ENCODE results near the gene HSPG2. TPM values are rescaled to one million over a fixed set of nuclear protein-coding genes. Genes with fewer than 3 reads are reported as not detected.

HSPG2 gene
- total and polyA plus RNA-seq, 5 experiments from 2014 or later: 0.46 to 7.2 (median 3.6) TPM; not detected in 1

DNA sequence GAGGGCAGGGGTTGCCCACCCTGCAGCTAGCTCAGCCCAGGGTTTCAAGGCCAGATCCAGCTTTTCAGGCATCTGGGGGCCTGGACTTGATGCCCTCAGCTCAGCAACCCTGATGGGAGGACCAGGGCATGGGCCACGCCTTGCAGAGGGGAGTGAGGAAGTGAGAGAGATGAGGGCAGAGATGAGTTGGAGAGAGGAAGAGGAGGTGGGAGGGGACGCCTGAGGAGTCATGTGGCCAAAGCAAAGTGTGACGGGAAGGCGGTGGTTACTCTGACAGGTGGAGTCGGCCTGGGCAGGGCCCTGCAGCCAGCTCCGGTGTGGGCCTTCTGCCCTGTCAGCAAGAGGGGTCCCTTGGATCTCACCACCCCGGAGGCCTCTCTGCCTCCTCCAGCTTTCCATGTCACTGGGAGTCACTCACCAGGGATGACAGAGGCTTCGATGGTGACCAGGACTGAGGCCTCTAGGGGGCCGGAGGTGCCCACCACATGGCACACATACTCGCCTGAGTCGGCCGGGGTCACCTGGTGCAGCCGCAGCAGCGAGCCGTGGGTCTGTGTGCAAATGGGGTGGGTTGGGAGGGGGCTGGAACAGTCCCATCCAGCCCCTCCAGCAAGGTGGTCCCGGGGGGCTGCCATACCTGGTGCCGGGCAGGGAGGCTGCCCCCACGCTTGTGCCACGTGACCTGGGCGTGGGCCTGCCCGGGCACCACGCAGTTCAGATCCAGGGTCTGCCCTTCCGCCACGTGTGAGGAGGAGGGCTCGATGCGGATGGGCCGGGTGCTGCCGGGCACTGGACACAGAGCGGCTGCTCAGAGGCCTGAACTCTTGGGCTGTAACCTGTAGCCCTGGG is 84.6 kb downstream of the HSPG2 start:
- no peak for DNase-seq
- Mint-ChIP-seq H3K27ac (no peak overlapping the region), H3K36me3 (no peaks in the 10 kb centered on the region), H3K9me3 (no peaks in the 10 kb centered on the region), H3K4me1 (peaks cover 0 to 3% (median 2%) of the 10 kb centered on the region in 4 donors), H3K27me3 (no peaks in the 10 kb centered on the region), H3K4me3 (no peak overlapping the region)
- POLR2A ChIA-PET: no interaction called here
- no peak for ATAC-seq

DNA sequence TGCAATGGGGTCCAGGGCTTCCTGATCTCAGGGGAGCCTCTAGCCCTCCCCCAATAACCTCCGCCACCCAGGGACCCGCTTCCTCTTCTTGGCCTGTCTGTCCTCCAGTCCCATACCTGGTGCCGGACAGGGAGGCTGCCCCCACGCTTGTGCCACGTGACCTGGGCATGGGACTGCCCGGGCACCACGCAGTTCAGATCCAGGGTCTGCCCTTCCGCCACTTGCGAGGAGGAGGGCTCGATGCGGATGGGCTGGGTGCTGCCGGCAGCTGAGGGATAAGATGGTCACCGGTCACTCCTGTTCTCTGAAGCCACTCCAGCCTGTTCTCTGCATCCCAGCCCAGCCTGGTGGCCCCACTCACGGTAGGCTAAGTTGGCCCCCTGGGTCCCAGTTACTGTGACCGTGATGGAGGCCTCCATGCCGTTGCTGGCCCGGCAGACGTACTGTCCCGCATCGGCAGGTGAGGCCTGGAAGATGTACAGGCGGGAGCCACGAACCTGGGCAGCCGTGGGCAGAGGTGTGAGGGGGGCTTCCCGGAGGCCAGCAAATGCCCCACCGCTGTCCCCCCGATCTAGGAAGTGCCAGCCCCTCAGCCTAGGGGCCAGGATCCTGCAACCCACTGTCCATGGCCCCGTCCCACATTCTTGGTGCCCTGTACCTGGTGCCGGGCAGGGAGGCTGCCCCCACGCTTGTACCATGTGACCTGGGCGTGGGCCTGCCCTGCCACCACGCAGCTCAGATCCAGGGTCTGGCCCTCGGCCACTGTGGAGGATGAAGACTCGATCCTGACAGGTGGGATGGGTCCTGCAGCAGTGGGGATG is 85.5 kb downstream of the HSPG2 start:
- ATAC-seq: no peak
- no peak overlapping the region for H3K4me3 Mint-ChIP-seq

DNA sequence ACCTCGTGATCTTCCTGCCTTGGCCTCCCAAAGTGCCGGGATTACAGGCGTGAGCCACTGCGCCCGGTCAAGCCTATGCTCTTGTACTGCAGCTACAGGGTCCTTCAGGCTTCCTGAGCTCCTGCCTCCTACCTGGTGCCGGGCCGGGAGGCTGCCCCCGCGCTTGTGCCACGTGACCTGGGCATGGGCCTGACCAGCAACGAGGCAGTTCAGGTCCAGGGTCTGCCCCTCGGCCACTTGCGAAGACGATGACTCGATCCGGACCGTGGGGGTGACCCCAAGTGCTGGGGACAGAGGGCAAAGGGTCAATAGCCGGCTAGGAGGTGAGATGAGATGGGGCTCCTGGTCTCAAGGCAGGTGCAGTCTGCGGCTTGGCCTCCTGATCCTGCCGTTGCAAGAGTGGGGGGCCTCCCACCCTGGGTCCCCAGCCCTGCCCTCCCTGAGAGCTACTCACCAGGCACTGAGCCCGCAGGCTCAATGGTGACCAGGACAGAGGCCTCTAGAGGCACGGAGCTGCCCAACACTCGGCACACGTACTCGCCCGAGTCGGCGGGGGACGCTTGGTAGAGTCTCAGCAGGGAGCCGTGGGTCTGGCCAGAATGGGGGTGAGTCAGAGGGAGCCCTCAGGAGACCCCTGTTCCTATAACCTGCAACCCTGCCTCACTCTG is 87.1 kb downstream of the HSPG2 start:
- Mint-ChIP-seq H3K27me3 (no peaks in the 10 kb centered on the region), H3K4me3 (no peak overlapping the region), H3K4me1 (peaks cover 0 to 2% (median under 1%) of the 10 kb centered on the region in 4 donors), H3K9me3 (no peaks in the 10 kb centered on the region), H3K36me3 (no peaks in the 10 kb centered on the region), H3K27ac (no peak overlapping the region)
- DNase-seq (no peak), ATAC-seq (no peak)
- POLR2A ChIA-PET: interaction anchor here (0.7 kb wide), 1 partner anchor 72 kb away, joined by 3 read pairs; no protein-coding TSS in a partner anchor

More for the DNA sequence above, 85.5 kb downstream of the HSPG2 start:
- DNase-seq: no peak
- POLR2A ChIA-PET: interaction anchor here (0.6 kb wide), 1 partner anchor 136 kb away, joined by 3 read pairs; no protein-coding TSS in a partner anchor
- Mint-ChIP-seq H3K36me3 (no peaks in the 10 kb centered on the region), H3K27me3 (no peaks in the 10 kb centered on the region), H3K27ac (no peak overlapping the region), H3K9me3 (no peaks in the 10 kb centered on the region), H3K4me1 (peaks cover 0 to 2% (median under 1%) of the 10 kb centered on the region in 4 donors)

DNA sequence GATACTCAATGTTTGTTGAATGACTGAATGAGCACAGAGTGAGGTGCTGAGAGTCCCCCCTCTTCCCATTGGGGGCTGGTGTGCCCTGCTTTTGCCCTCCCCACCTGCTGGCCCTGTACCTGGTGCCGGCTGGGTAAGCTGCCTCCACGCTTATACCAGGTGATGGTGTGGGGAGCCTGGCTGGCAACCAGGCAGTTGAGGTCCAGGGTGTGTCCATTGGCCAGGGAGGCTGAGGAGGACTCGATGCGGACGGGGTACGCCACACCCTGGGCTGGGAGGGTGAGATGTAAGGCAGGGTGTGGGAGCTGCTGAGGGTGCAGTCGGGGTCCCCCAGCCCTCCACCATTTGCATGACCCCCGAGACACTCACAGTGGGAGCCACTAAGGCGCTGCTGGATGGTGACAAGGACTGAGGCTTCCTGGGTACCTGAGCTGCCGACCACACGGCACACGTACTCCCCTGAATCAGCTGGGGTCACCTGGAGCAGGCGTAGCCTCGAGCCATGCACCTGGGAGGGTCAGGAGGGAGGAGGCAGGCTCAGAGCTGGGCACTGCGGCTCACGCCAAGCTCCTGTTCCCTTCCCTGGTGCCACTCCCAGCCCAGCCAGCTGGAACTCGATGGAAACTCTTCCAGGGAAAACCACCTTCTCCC is 88.5 kb downstream of the HSPG2 start:
- Mint-ChIP-seq H3K4me3 (no peak overlapping the region), H3K27me3 (no peaks in the 10 kb centered on the region), H3K36me3 (no peaks in the 10 kb centered on the region), H3K27ac (no peak overlapping the region), H3K4me1 (peaks cover 0 to 2% (median under 1%) of the 10 kb centered on the region in 4 donors), H3K9me3 (no peaks in the 10 kb centered on the region)
- ATAC-seq: no peak
- no peak for DNase-seq
- POLR2A ChIA-PET: no interaction called here

DNA sequence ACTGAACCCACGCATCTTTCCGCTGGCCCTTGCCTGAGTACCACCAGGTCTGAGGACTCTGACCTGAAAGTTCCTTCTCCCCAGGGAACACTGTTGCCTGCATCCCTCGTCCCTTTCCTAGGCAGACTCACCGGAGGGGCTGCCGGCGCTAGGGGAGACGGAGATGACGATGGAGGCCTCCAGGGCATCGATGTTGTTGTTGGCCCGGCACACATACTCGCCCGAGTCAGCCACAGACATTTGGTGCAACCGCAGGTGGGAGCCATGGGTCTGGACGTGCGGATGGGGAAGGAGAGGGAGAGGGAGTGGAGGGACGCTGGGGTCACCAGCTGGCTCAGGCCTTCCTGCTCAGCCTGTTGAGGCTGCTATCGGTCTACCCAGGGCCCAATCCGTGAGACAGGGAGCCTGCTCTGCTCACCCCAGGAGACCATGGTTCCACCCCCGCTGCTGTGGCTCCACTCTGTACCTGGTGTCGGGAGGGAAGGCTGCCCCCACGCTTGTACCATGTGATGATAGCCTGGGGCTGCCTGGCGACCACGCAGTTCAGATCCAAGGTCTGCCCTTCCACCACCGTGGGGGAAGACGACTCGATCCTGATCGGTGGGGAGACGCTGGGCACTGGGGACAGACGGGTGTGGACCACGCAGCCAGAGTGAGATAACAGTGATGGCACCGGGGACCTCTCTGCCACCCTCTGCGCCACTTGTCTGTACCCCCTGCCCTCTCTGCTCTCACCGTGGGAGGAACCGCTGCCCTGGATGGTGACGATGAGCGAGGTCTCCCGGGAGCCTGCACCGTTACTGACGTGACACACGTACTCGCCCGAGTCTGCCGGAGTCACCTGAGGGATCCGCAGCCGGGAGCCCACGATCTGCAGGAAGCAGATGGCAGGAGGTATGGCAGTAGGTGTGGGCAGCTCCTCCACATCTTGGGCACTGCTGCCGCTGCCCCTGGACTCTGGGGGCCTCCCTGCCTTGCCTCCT is 89.6 kb downstream of the HSPG2 start:
- DNase-seq (no peak), ATAC-seq (no peak)
- Mint-ChIP-seq H3K27me3 (no peaks in the 10 kb centered on the region), H3K4me3 (no peak overlapping the region), H3K36me3 (no peaks in the 10 kb centered on the region), H3K4me1 (peaks cover 0 to 2% (median under 1%) of the 10 kb centered on the region in 4 donors), H3K27ac (no peak overlapping the region), H3K9me3 (no peaks in the 10 kb centered on the region)
- POLR2A ChIA-PET: no interaction called here

DNA sequence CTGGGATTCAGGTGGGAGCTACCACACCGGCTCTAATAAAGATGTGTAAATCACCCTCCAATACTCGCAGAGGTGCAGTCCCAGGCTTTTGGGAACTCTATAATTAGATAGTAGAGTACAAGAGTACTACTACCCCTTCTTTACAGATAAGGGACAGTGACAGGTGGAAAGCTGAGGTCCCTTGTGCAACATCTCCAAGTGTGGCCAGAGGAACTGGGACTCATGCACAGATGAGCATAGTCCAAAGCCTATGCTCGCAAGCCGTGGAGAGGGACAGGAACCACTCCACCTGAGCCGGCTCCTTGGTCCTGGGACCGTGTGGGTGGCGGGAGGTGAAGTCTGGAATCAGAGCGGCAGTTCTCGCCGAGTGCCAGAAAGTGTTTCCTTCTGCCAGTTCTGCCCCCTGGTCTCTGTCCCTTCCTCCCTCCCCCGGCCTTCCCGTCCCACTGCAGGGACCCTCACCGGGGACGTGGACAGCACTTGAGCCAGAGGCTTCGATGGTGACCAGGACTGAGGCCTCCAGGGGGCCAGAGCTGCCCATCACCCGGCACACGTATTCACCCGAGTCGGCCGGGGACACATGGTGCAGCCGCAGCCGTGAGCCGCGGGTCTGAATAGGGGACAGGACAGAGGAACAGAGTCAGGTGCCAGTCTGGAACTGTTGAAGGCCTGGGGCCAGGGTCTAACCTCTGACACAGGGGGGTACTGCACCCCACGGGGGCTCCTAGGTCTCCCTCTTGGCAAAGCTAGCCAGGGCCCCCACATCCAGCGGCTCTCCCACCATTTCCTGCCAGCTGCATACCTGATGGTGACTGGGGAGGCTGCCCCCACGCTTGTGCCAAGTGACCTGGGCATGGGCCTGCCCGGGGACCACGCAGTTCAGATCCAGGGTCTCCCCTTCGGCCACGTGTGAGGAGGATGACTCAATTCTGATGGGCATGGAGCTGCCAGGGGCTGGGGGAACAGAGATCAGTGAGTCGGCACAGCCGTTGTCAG is 91.2 kb downstream of the HSPG2 start:
- no peaks in the 10 kb centered on the region for H3K36me3 Mint-ChIP-seq
- ATAC-seq (no peak), DNase-seq (no peak)
- POLR2A ChIA-PET: no interaction called here
- H3K27ac Mint-ChIP-seq: no peak overlapping the region
- no peaks in the 10 kb centered on the region for H3K4me1 Mint-ChIP-seq
- H3K9me3 Mint-ChIP-seq: no peaks in the 10 kb centered on the region
- no peaks in the 10 kb centered on the region for H3K27me3 Mint-ChIP-seq
- no peak overlapping the region for H3K4me3 Mint-ChIP-seq

DNA sequence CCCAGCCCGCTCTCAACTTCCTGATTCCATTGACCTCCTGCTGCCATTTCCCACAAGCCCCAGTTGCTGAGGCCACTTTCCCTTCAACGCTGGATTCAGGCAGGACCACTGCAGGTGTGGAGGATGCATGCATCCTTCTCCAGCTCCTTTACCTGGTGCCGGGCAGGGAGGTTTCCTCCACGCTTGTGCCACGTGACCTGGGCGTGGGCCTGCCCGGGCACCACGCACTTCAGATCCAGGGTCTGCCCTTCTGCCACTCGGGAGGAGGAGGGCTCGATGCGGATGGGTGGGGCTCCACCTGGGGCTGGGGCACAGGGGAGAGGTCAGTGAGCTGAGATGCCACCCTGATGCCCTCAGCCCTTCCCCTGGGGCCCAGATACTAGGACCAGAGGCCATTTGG is 93.1 kb downstream of the HSPG2 start:
- H3K4me3 Mint-ChIP-seq: no peak overlapping the region
- no peak for DNase-seq
- POLR2A ChIA-PET: no interaction called here
- H3K4me1 Mint-ChIP-seq: no peaks in the 10 kb centered on the region
- H3K9me3 Mint-ChIP-seq: no peaks in the 10 kb centered on the region
- no peak for ATAC-seq
- H3K27ac Mint-ChIP-seq: peak overlapping the region in 1 of 10 donors; percentile 40
- H3K36me3 Mint-ChIP-seq: no peaks in the 10 kb centered on the region
- H3K27me3 Mint-ChIP-seq: no peaks in the 10 kb centered on the region

DNA sequence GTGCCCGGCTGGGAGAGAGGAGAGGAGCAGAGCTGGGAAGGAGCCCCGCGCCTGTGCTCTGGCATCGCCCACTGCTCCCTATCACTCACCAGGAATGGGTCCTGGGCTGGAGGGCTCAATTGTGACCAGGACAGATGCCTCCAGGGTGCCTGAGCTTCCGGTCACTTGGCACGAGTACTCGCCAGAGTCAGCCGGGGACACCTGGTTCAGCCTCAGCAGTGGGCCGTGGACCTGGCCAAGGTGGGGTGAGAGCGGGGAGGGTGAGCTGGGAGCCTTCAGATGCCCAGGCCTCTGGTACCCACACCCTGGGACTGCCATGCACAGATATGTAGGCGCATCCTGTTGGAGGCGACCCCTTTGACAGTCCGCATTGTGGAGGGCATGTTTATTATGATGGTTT is 93.9 kb downstream of the HSPG2 start:
- POLR2A ChIA-PET: no interaction called here
- H3K27me3 Mint-ChIP-seq: no peaks in the 10 kb centered on the region
- no peak for DNase-seq
- ATAC-seq: no peak
- H3K4me3 Mint-ChIP-seq: no peak overlapping the region
- H3K4me1 Mint-ChIP-seq: no peaks in the 10 kb centered on the region
- no peaks in the 10 kb centered on the region for H3K36me3 Mint-ChIP-seq
- no peaks in the 10 kb centered on the region for H3K9me3 Mint-ChIP-seq
- H3K27ac Mint-ChIP-seq: peak overlapping the region in 1 of 10 donors; percentile 27

DNA sequence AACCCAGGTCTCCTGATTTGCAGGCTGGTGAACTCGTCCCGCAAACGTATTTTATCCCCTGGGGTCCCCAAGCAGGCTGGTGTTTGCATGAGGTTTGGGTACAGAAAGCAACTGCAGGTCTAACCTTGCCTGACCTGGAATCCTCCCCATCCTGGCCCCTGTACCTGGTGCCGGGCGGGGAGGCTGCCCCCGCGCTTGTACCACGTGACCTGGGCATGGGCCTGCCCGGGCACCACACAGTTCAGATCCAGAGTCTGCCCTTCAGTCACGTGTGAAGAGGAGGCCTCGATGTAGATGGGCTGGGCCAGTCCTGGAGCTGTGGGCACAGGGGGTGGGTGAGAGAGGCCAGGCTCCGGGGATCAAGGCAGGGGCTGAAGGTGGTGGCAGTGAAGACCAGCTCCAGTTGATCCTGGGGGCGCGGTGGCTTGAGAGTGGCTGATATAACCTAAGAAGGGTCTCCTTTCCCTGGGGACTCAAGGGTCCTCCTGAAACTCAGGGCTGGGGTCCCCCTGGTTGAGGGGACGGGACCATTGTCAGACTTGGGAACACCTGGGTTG is 94.4 kb downstream of the HSPG2 start:
- no peak for DNase-seq
- Mint-ChIP-seq H3K4me3 (no peak overlapping the region), H3K9me3 (no peaks in the 10 kb centered on the region), H3K27ac (no peak overlapping the region), H3K4me1 (no peaks in the 10 kb centered on the region), H3K27me3 (no peaks in the 10 kb centered on the region), H3K36me3 (no peaks in the 10 kb centered on the region)
- ATAC-seq: no peak
- POLR2A ChIA-PET: no interaction called here

DNA sequence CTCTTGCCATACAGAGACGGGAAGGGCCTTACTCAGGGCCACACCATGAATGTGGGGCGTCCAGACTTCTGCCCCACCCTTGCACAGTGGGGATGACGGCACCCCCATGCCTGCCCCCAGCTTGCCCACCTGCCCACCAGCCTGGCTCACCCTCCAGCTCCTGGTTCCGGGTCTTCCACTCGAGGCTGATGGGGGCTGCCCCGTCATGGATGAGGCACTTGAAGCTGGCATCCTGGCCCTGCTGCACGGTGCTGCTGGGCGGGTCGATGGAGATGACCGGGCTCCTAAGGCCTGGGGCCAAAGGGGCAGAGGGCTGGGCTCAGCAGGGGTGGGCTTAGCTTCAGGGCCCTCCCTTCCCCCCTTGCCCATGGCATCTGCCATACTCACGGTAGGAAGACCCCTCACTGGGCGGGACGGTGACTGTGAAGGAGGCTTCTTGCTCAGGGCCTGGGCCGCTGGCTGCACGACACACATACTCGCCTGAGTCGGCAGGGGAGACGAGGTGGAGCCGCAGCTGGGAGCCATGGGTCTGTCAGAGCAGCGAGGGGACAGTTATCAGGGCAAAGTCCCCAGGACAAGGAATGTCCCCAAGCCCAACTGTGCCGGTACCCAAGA is 95.2 kb downstream of the HSPG2 start:
- H3K36me3 Mint-ChIP-seq: no peaks in the 10 kb centered on the region
- no peak overlapping the region for H3K27ac Mint-ChIP-seq
- no peaks in the 10 kb centered on the region for H3K4me1 Mint-ChIP-seq
- DNase-seq (no peak), ATAC-seq (no peak)
- H3K9me3 Mint-ChIP-seq: no peaks in the 10 kb centered on the region
- no peaks in the 10 kb centered on the region for H3K27me3 Mint-ChIP-seq
- POLR2A ChIA-PET: no interaction called here
- H3K4me3 Mint-ChIP-seq: no peak overlapping the region
